ENCODE data around the gene TRIM6. TPM values are rescaled to one million over a fixed set of nuclear protein-coding genes. Genes with fewer than 3 reads are reported as not detected.

Gene TRIM6
- total and polyA plus RNA-seq, 2 experiments from 2014 or later = 26.4 to 49.0 TPM

- H4K20me1 ChIP-seq (replicated peaks; ENCODE audit: insufficient read depth) = peaks cover 3% of the 10 kb centered on the region
- H2AFZ ChIP-seq = no peak overlapping the region
- H3K27ac Mint-ChIP-seq = no peak overlapping the region
- H3K4me1 Mint-ChIP-seq = peaks cover 28% of the 10 kb centered on the region
- H3K4me1 ChIP-seq (ENCODE audit: insufficient read depth) = peaks cover 17% of the 10 kb centered on the region
- no peak overlapping the region for H3K4me2 ChIP-seq
- no peak for ATAC-seq
- H3K9me2 ChIP-seq (ENCODE audit: insufficient read depth) = no peaks in the 10 kb centered on the region
- H3K27ac ChIP-seq (ENCODE audit: low read depth) = no peak overlapping the region
- H3K27me3 Mint-ChIP-seq (ENCODE audit: insufficient read depth, low read depth, poor library complexity) = peaks cover 1% of the 10 kb centered on the region
- peaks cover 75% of the 10 kb centered on the region for H3K79me2 ChIP-seq (replicated peaks; ENCODE audit: insufficient read depth)
- peaks cover 50% of the 10 kb centered on the region for H3K36me3 Mint-ChIP-seq (ENCODE audit: low read depth)
- H3F3A ChIP-seq (replicated peaks; ENCODE audit: low read depth) = no peaks in the 10 kb centered on the region
- H3K4me3 ChIP-seq = no peak overlapping the region
- TF ChIP-seq EZH2phosphoT487 (IDR thresholded peaks at IDR 0.05; ENCODE audit: unreplicated experiment) (no peak), CTCF (conservative IDR thresholded peaks at IDR 0.05; ENCODE audit: low read depth in 2 of 2) (no peak), EZH2 (IDR thresholded peaks at IDR 0.05; ENCODE audit: low read depth, unreplicated experiment) (no peak), JUNB (IDR thresholded peaks at IDR 0.05; ENCODE audit: unreplicated experiment) (no peak), ZNF114 (CRISPR knock-in tag; IDR thresholded peaks at IDR 0.05) (no peak), STAT1 (IDR thresholded peaks at IDR 0.05; ENCODE audit: unreplicated experiment) (no peak), NANOG (IDR thresholded peaks at IDR 0.05; ENCODE audit: borderline replicate concordance) (no peak), CREB1 (CRISPR knock-in tag; IDR thresholded peaks at IDR 0.05; ENCODE audit: low read depth) (no peak), POLR2AphosphoS5 (IDR thresholded peaks at IDR 0.05; ENCODE audit: low read depth) (no peak), ZNF331 (CRISPR knock-in tag; IDR thresholded peaks at IDR 0.05; ENCODE audit: low read depth) (no peak)
- TF ChIP-seq, protein P1, sequence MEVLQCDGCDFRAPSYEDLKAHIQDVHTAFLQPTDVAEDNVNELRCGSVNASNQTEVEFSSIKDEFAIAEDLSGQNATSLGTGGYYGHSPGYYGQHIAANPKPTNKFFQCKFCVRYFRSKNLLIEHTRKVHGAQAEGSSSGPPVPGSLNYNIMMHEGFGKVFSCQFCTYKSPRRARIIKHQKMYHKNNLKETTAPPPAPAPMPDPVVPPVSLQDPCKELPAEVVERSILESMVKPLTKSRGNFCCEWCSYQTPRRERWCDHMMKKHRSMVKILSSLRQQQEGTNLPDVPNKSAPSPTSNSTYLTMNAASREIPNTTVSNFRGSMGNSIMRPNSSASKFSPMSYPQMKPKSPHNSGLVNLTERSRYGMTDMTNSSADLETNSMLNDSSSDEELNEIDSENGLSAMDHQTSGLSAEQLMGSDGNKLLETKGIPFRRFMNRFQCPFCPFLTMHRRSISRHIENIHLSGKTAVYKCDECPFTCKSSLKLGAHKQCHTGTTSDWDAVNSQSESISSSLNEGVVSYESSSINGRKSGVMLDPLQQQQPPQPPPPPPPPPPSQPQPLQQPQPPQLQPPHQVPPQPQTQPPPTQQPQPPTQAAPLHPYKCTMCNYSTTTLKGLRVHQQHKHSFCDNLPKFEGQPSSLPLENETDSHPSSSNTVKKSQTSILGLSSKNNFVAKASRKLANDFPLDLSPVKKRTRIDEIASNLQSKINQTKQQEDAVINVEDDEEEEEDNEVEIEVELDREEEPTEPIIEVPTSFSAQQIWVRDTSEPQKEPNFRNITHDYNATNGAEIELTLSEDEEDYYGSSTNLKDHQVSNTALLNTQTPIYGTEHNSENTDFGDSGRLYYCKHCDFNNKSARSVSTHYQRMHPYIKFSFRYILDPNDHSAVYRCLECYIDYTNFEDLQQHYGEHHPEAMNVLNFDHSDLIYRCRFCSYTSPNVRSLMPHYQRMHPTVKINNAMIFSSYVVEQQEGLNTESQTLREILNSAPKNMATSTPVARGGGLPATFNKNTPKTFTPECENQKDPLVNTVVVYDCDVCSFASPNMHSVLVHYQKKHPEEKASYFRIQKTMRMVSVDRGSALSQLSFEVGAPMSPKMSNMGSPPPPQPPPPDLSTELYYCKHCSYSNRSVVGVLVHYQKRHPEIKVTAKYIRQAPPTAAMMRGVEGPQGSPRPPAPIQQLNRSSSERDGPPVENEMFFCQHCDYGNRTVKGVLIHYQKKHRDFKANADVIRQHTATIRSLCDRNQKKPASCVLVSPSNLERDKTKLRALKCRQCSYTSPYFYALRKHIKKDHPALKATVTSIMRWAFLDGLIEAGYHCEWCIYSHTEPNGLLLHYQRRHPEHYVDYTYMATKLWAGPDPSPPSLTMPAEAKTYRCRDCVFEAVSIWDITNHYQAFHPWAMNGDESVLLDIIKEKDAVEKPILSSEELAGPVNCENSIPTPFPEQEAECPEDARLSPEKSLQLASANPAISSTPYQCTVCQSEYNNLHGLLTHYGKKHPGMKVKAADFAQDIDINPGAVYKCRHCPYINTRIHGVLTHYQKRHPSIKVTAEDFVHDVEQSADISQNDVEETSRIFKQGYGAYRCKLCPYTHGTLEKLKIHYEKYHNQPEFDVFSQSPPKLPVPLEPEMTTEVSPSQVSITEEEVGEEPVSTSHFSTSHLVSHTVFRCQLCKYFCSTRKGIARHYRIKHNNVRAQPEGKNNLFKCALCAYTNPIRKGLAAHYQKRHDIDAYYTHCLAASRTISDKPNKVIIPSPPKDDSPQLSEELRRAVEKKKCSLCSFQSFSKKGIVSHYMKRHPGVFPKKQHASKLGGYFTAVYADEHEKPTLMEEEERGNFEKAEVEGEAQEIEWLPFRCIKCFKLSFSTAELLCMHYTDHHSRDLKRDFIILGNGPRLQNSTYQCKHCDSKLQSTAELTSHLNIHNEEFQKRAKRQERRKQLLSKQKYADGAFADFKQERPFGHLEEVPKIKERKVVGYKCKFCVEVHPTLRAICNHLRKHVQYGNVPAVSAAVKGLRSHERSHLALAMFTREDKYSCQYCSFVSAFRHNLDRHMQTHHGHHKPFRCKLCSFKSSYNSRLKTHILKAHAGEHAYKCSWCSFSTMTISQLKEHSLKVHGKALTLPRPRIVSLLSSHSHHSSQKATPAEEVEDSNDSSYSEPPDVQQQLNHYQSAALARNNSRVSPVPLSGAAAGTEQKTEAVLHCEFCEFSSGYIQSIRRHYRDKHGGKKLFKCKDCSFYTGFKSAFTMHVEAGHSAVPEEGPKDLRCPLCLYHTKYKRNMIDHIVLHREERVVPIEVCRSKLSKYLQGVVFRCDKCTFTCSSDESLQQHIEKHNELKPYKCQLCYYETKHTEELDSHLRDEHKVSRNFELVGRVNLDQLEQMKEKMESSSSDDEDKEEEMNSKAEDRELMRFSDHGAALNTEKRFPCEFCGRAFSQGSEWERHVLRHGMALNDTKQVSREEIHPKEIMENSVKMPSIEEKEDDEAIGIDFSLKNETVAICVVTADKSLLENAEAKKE (CRISPR knock-in tag; IDR thresholded peaks at IDR 0.05) = no peak
- TF ChIP-seq, protein P2, sequence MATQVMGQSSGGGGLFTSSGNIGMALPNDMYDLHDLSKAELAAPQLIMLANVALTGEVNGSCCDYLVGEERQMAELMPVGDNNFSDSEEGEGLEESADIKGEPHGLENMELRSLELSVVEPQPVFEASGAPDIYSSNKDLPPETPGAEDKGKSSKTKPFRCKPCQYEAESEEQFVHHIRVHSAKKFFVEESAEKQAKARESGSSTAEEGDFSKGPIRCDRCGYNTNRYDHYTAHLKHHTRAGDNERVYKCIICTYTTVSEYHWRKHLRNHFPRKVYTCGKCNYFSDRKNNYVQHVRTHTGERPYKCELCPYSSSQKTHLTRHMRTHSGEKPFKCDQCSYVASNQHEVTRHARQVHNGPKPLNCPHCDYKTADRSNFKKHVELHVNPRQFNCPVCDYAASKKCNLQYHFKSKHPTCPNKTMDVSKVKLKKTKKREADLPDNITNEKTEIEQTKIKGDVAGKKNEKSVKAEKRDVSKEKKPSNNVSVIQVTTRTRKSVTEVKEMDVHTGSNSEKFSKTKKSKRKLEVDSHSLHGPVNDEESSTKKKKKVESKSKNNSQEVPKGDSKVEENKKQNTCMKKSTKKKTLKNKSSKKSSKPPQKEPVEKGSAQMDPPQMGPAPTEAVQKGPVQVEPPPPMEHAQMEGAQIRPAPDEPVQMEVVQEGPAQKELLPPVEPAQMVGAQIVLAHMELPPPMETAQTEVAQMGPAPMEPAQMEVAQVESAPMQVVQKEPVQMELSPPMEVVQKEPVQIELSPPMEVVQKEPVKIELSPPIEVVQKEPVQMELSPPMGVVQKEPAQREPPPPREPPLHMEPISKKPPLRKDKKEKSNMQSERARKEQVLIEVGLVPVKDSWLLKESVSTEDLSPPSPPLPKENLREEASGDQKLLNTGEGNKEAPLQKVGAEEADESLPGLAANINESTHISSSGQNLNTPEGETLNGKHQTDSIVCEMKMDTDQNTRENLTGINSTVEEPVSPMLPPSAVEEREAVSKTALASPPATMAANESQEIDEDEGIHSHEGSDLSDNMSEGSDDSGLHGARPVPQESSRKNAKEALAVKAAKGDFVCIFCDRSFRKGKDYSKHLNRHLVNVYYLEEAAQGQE (IDR thresholded peaks at IDR 0.05; ENCODE audit: unreplicated experiment) = no peak
- TF ChIP-seq, protein P3, sequence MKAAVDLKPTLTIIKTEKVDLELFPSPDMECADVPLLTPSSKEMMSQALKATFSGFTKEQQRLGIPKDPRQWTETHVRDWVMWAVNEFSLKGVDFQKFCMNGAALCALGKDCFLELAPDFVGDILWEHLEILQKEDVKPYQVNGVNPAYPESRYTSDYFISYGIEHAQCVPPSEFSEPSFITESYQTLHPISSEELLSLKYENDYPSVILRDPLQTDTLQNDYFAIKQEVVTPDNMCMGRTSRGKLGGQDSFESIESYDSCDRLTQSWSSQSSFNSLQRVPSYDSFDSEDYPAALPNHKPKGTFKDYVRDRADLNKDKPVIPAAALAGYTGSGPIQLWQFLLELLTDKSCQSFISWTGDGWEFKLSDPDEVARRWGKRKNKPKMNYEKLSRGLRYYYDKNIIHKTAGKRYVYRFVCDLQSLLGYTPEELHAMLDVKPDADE (IDR thresholded peaks at IDR 0.05) = no peak
- no peaks in the 10 kb centered on the region for H3K27me3 ChIP-seq (ENCODE audit: insufficient read depth)
- no peak for DNase-seq (ENCODE audit: low spot score)
- peaks cover 38% of the 10 kb centered on the region for H3K36me3 ChIP-seq (ENCODE audit: insufficient read depth)
- no peak overlapping the region for H3K4me3 Mint-ChIP-seq
- no peaks in the 10 kb centered on the region for H3K9me3 Mint-ChIP-seq
Observed at GRCh38 chr11:5603326-5603725, 6.9 kb downstream of the TRIM6 start.
